ENCODE data around the gene STX4.

DNA sequence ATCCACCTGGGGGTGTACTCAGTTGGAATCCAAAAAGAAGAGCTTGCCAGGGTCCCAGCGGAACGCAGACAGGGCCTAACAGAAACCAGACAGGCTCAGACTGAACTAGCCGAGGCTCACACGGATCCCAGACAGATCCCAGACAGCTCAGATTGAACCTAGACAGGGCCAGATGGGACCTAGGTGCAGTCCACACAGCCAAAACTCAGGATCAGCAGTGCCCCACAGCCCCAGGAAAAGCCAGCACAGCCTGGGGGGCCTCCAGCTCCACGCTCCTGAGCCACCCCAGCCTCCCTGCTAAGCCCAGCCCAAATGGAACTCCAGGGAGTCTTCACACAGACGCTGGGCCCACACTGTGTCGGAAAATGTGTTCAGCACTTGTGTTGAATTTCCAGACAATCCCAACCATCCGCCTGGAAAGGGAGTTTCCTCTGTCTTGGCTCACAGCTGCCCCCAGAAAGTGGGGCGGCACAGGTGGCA lies 30.5 kb upstream of the STX4 start:
- TF ChIP-seq, protein P1, sequence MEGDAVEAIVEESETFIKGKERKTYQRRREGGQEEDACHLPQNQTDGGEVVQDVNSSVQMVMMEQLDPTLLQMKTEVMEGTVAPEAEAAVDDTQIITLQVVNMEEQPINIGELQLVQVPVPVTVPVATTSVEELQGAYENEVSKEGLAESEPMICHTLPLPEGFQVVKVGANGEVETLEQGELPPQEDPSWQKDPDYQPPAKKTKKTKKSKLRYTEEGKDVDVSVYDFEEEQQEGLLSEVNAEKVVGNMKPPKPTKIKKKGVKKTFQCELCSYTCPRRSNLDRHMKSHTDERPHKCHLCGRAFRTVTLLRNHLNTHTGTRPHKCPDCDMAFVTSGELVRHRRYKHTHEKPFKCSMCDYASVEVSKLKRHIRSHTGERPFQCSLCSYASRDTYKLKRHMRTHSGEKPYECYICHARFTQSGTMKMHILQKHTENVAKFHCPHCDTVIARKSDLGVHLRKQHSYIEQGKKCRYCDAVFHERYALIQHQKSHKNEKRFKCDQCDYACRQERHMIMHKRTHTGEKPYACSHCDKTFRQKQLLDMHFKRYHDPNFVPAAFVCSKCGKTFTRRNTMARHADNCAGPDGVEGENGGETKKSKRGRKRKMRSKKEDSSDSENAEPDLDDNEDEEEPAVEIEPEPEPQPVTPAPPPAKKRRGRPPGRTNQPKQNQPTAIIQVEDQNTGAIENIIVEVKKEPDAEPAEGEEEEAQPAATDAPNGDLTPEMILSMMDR (conservative IDR thresholded peaks at IDR 0.05), result no peak
- no peak for TF ChIP-seq ZFX (IDR thresholded peaks at IDR 0.05)
